Left cardiac atrium (tissue), 4 donors: Measurements from ENCODE around the gene ZNF189. TPM values are rescaled to one million over a fixed set of nuclear protein-coding genes. Genes with fewer than 3 reads are reported as not detected.
A peak's percentile ranks its signal among the peaks of the same experiment; 100 is the strongest.

ENCODE experiments used
- ATAC-seq, 2 donors: fragments of 200-7000 bp; cut with Tn5 transposase; one replicate each; pipeline ENCODE4 v1.9.1; 2020; ENCODE audit warnings: mild to moderate bottlenecking in 2 of 2, moderate library complexity in 2 of 2
- DNase-seq: peaks from one replicate; pipeline ENCODE4 v3.0.0-alpha.2; 2020
- intact Hi-C, 2 donors: fragments of 100-400 bp; cut with DNase I; formaldehyde crosslinking; loops; one replicate each; pipeline versions ENCODE4 v1.14.1 to v1.15.1; 2022 to 2023
- long read RNA-seq: library from polyadenylated mRNA; unstranded; transcript quantifications from one replicate; pipeline ENCODE4 v2.0.0, GENCODE V29; 2021
- total RNA-seq, 2 donors: library from RNA; stranded (reverse); fragmentation: NEBNext Ultra II Directional; extraction: Animal tissue kit (Norgen Biotek cat#: 25700); gene quantifications; one replicate each; pipeline ENCODE4 v1.2.1, GENCODE V29; 2021
- donor health status: DM: no; HTN: yes; CAD: no.
- donor health status: DM: no; HTN: yes; CAD: no; lungs with severe emphysema.
- donor health status: DM: yes; HTN: yes; CAD: no.
- donor health status: Dilated cardiomyopathy.

The ZNF189 gene
- 10 to 100 TPM; 18.9 to 36.7 TPM for total RNA-seq
- long read RNA-seq, partial matches to known transcripts = 0 of 3 reads
- long read RNA-seq, other reads (novel, unspliced or antisense) = 1 of 3 reads

DNA sequence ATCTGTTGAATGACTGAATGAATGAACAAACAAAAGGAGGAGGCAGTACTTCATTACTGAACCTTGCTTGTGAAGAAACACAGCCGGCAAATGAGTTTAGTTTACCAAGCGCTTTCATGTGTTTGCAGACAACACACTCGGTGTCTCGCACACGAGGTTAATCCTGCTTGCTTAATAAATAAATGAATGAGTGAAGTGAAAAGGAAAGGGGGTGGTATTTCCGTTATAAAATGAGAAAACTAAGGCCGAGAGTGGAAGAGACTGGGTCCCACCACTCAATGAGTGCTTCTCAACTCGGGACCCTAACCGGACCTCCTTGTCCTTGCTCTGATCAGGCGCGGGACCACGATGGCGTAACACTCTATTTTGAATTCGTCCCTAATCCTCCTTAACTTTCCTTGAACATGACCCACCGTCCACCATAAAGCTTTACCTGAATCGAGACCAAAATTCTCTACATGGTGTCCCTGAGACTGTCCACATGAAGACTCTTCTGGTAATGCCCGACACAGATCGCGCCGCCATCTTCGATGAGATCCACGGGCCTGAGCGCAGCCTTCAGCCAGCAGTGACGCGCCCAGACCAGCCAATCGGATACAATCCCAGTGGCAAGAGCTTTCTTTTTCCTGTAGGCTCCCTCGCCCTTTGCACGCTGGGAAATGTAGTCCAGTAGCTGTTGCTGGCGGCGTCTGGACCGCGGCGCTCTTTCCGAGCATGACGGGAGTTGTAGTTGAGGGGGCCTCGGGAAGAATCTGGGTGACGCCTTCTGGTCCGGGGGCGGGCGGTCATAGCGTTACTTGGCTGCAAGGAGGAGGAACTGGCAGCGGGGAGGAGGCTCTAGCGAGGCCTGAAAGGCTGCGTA is at the start of gene ZNF189, which contains the start of gene MRPL50:
Gene ZNF189 (plus strand): TSS at position 784 of the 862 bp plus-strand sequence. CDS start 306 bp downstream, outside the sequence.
Gene MRPL50 (minus strand): TSS at position 551 of the 862 bp plus-strand sequence. CDS start 26 bp downstream, at position 525.
- ATAC-seq (peak; percentile 98 to 99), DNase-seq (peak; percentile 99)
- intact Hi-C loops = loop anchor here in 1 of 2 donors (10.0 kb wide), 1 partner anchor 137 kb away; the partner anchor contains the start of gene RNF20

DNA sequence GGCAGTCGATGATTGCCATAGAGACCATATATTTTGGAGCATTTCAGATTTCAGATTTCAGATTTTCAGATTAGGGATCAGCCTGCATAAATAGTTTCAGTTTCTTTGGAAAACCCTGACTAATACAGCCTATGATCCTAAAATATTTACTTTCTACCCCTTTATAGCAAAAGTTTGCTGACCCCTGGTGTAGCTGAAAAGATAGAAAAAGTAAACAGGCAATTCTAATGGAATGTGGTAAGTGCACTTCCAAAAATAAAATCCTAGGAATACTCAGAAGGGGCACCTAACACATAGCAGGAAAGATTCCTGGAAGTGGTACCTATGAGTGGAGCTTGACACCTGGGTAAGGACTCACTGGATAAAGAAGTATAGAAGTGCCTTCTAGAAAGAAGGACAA is 48.4 kb upstream of the ZNF189 start:
- no peak for ATAC-seq
- no peak for DNase-seq
- intact Hi-C loops = no loop called here

DNA sequence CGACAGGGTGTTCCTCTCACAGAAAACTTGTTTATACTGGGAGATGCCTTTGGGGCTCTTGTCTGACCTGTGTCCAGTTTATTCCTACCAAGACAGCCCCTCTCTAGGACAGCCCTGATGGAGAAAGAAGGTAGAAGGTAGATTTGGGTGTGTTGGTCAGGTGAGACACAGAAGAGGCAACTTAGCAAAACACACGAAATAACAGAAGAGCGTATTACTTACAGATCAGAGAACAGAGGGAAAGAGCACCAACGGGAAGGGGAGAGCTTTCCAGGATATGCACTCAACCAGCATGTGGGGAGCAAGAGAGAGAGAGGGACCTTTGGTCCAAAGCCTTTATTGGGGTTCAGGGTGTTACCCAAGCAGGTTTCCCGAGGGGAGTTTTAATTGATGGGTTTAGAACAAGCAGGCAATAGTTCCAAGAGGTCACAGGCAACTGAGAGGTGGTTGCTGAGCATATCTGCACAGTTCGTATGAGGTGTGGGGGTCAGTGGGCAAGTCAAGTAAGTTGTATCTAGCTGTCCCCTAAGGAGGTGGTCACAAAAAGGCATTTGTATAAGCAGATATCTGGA is 45.7 kb upstream of the ZNF189 start:
- intact Hi-C loops = no loop called here
- ATAC-seq = no peak
- no peak for DNase-seq

DNA sequence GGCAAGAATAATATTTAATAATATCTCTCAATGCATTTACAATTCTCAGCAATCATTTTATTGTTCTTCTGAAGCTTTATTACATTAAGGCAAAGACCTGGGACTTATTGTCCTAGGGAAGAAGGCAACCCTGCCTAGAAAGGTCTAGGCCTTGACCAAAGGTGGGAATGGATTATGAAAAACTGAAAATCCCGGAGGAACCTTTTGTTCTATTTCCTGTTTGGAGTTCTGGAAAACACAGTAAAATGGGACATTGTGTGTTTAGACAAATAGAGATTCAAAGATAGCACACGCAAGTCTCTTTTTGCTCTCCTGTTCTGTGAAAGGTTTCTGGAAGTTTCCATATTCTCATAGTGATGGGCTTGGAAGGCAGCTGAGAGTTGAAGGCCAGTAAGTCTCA is 45.0 kb upstream of the ZNF189 start:
- DNase-seq (no peak), ATAC-seq (no peak)
- intact Hi-C loops = no loop called here

DNA sequence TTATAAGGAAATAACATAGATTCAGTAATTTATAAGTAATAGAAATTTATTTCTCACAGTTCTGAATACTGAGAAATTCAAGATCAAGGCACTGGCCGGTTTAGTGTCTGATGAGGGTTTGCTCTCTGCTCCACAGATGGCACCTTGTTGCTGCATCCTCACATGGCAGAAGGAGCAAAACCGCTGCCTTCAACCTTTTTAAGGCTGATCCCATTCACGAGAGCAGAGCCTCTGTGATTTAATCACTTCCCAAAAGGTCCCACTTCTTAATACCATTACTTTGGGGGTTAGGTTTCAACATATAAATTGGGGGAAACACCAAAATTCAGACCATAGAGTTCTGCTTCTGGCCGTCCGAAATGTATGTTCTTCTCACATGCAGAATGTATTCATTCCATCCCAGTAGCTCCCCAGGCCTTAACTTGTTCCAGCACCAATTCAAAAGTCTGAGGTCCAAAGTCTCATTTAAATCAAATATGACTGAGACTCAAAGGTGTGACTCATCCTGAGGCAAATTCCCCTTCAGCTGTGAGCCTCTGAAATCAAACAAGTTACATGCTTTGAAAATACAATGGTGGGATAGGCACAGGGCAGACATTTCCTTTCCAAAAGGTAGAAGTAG is 44.4 kb upstream of the ZNF189 start:
- intact Hi-C loops = no loop called here
- no peak for ATAC-seq
- DNase-seq = no peak

DNA sequence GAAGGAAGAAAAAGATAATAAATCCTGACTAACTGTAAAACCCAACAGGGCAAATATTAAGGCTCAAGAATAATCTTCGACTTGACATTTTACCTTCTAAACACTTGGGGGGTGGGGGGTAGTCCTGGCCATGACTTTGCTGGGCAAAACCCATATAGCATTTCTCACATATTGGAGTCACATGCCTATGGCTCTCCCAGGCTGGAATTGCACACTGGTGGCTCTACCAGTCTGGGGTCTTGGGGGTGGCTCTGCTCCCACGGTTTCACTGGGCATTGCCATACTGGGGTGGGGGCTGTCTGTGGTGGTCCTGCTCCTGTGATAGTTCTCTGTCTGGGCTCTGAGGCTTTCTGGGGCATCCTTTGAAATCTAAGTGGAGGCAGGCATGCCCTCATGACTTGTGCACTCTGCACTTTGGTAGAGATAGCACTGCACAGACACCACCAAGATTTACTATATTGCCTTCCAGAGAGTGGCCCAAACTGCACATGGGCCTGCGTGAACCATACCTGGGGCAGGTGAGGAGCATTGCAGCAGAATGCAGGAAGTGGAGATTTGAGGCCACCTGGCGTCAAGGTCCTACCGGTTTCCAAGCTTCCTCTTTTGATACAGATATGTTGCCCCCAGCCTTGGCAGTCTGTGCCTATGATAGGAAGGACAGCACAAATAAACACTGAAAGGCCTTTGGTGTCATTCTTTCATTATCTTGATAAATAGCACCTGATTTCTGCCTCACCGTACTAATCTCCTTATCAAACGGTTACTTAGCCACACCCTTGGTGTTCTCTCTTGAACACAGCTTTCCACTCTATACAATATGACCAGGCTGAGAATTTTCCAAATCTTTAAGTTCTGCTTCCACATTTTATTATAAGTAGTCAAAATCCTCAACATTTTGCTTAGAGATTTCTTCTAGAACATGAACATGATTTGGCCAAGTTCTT is 43.6 kb upstream of the ZNF189 start:
- ATAC-seq = no peak
- intact Hi-C loops = no loop called here
- no peak for DNase-seq

DNA sequence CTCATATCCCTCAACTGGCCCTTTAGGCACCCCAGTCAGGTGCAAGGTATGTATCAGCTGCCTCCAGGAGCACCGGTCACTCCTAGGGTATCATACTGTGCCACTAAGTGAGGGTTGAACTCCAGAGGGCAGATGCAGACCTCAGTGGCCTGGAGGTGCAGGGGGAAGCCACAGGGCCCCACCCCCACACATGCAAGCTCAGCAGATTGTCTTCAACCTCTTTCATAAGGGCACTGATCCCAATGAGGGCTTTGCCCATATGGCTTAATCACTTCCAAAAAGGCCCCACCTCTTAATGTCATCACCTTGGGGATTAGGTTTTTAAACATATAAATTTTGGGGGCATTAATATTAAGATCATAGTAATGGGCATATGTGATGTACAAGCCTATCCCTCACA is 42.0 kb upstream of the ZNF189 start:
- DNase-seq (no peak), ATAC-seq (no peak)
- intact Hi-C loops = no loop called here

DNA sequence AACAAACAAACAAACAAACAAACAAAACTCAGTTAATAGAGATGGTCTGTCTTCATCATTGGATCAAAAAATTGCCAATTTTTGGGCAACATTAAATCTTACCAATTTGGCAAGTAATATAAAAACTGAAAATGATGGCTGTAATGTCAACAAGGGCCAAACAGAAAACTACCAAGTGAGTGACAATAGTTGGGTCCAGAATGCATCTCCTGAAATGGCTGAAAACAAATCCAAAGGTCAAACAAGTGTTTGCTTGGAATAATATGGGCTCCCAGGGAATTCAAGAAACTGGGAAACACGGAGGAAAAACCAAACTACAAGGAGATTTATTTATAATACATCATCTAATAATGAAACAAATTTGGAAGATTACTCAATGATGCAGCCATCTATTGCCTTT is 39.0 kb upstream of the ZNF189 start:
- intact Hi-C loops = no loop called here
- ATAC-seq = no peak
- DNase-seq = no peak

DNA sequence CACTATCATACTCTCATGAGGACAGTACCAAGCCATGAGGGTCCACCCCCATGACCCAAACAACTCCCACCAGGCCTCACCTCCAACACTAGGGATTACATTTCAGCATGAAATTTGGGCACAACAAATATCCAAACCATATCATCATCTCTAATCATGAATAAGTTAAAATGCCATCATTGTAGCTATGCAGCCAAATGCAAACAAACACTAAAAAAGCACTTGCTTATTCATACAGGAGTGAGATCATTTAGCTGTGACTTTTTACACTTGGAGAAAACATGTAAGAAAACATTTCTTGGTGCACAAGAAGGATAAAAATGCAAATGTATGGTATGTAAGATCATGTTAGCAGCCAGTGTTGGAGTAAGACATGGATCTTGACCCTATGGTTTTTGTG is 38.0 kb upstream of the ZNF189 start:
- DNase-seq (no peak), ATAC-seq (no peak)
- intact Hi-C loops = no loop called here

DNA sequence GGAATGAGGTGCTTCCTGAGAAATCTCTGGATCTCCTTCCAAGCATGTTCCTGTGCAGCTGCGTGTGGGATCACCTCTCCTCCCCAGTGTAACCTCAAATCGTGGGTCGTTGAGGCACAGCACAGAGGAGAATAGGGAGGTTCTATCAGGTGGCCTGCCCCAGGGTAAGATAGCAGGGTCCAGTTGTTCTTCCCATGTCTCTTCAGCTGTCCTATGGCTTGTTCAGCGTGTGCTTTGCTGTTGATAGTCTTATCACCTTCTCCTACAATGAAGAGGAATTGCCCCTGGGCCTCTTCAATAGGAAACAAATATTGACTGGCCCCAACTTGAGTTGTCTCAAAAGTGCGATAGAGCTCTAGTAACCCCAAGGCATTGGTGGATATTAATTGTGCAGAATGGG is 36.2 kb upstream of the ZNF189 start:
- no peak for ATAC-seq
- no peak for DNase-seq
- intact Hi-C loops = no loop called here

DNA sequence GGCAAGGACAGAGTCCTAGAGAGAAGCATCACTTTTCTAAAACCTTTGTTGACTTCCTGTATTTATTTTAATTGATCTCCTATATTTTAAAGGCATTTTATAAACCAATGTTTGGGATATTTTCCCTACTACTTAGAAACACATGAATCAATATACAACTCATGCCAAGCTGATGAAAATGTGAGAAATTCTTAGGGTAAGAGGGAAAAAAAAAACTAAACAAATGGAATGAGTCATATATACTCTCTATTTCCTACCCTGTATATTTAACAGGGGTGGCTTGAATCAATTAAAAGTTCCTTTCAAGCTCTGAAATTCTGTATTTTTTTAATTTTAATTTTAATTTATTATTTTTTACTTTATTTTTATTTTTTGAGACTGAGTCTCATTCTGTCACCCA is 33.5 kb upstream of the ZNF189 start:
- ATAC-seq = no peak
- intact Hi-C loops = no loop called here
- no peak for DNase-seq

DNA sequence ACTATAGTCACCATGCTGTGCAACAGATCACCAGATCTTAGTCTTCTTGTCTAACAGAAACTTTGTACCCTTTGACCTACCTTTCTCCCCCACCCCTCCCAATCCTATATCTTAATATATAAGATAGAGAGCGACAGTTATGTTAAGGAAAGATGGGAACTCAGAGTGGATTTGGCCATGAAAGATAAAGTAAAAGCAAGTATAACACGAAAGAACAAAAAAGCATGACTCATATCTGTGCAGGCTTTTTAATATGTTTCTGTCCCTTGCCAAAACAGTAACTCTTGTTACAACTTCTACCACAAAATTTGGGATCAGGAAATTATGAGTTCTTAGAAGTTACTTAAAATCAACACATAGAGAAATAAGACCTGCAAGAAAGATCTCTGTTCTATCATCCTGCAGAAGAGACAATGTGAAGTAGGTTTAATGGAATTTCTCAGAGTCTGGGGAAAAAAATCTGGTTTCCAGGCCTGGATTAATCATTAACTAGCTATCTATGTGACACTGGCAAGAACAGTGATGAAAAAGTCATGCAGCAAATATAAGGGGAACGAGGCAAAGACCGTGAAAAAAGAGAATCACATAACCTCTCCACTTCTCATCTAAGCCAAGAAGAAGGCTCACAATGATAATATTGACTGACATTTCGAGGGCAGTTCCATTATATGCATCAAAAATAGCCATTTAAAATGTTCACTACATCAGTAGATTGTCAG is 32.5 kb upstream of the ZNF189 start:
- intact Hi-C loops = no loop called here
- ATAC-seq = no peak
- no peak for DNase-seq

DNA sequence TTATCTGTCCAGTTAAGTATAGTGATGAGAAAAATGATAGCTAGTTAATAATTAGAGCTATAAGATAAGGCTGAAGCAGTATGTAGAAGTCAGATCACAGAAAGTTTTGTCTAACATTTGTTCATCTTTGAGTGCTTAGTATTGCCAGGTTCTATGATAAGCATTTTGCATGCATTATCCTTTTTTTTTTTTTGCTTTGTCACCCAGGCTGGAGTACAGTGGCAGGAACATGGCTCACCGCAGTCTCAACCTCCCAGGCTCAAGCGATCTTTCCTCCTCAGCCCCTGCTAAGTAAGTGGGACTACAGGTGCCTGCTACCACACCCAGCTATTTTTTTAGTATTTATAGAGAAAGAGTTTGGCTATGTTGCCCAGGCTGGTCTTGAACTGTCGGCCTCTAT is 31.3 kb upstream of the ZNF189 start:
- ATAC-seq (no peak), DNase-seq (no peak)
- intact Hi-C loops = no loop called here

DNA sequence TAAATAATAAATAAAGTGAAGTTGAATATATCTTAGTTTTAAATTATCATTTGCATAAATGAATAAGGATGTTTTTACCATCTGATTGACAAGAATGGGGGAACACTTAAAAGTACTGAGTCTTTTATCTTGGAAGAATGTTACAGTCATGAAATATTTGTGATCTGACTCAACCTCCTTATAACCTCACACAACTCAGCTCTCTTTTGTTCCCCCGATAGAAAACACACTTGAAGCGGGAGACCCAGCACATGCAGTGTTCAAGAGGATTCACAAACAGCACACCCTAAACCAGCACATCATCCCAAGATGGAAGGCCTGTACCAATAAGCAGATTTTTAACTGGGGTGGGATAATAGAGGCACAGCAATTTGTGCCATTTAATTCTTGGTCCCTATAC is 29.4 kb upstream of the ZNF189 start:
- no peak for DNase-seq
- ATAC-seq = no peak
- intact Hi-C loops = no loop called here

DNA sequence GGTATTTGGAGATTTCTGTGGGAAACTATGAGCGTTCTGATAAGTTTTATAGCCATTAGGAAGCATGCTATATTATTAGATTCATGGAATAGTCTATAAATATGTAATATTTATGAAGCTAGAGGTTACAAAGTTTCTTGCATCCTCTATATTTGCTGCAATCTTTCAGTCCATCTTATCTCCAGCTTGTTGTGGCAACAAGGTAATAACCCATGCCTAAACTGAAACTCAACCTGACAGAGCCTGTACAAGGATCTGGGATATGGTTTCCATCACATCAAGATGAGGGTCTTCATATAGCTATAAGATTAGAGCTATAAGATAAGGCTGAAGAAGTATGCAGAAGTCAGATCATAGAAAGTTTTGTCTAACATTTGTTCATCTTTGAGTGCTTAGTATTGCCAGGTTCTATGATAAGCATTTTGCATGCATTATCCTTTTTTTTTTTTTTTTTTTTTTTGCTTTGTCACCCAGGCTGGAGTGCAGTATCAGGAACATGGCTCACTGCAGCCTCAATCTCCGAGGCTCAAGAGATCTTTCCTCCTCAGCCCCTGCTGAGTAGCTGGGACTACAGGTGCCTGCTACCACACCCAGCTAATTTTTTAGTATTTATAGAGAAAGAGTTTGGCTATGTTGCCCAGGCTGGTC is 28.6 kb upstream of the ZNF189 start:
- no peak for ATAC-seq
- intact Hi-C loops = no loop called here

DNA sequence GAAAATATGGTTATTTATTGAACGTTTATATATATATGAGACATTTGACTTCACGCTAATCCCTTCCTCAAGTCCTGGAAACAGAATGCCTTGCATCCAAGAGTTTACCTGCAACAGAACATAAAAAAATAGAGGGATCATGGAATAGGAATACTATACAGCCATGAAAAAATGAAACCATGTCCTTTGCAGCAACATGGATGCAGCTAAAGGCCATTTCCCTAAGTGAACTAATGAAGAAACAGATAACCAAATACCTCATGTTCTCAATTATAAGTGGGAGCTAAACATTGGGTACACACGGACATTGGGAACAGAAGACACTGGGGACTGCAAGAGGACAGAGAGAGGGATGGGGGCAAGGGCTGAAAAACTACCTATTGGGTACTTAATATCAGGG is 26.8 kb upstream of the ZNF189 start:
- DNase-seq (no peak), ATAC-seq (no peak)
- intact Hi-C loops = no loop called here

More for the DNA sequence above, 28.6 kb upstream of the ZNF189 start:
- DNase-seq = no peak

DNA sequence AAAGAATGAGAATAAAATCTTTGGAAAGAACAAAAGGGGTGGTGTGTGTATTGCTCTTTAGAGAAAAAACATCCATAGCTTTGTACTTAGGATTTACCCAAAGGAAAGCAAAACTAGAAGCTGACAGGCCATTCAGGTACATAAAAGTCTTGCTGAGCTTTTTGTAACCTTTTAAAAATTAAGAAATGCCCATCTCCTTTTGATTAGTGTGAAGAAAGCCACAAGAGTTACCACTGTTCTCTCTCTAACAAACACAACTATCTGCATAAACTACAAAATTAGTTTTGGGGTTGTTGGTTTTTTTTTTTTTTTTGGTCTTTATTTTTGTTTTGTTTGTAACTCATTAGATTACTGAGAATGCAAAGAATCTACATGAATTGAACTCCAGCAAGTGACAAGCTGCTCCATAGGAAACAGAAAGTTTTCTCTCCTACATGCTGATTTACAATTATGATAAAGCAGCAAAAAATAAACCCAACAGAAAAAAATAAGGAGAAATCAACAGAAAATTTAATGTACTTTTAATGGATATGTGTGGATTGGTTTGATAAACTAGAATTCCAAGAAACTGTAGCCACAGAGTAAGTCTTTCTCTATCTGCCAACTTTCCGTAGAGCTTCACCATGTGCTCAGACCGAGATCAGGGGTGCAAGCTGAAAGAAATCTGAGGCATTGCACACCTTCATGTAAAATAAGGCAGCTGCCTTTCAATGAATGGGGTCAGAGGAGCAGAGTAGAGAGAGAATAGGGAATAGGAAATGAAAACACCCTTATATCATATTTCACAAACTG is 26.1 kb upstream of the ZNF189 start:
- ATAC-seq (no peak), DNase-seq (no peak)
- intact Hi-C loops = no loop called here
